Esophagus muscularis mucosa (tissue), 4 donors: ENCODE data around the gene ERCC1. TPM values are rescaled to one million over a fixed set of nuclear protein-coding genes. Genes with fewer than 3 reads are reported as not detected.

Experiments
- DNase-seq: peaks from one replicate; pipeline ENCODE4 v3.0.0-alpha.2; 2017; ENCODE audit errors: extremely low spot score
- H3K27ac ChIP-seq, 4 donors: fragments of 200-600 bp; sonication (generic); replicated peaks in 1 of 4; 1 replicate in 3 of 4; 2 replicates in 1 of 4; pipeline ENCODE4 v1.5.1; 2016 to 2019; ENCODE audit warnings: mild to moderate bottlenecking in 1 of 4
- H3K27me3 ChIP-seq, 4 donors: fragments of 200-600 bp; sonication (generic); one replicate each; pipeline versions ENCODE4 v1.5.1 to v1.6.0; 2016 to 2019
- H3K36me3 ChIP-seq, 4 donors: fragments of 200-600 bp; sonication (generic); one replicate each; pipeline ENCODE4 v1.5.1; 2016 to 2019
- H3K4me1 ChIP-seq, 4 donors: fragments of 200-600 bp; sonication (generic); one replicate each; pipeline ENCODE4 v1.5.1; 2016 to 2019
- H3K4me3 ChIP-seq, 4 donors: fragments of 200-600 bp; sonication (generic); 1 replicate in 2 of 4; 2 replicates in 2 of 4; pipeline ENCODE4 v1.5.1; 2016 to 2019; ENCODE audit warnings: mild to moderate bottlenecking in 4 of 4, moderate library complexity in 1 of 4
- H3K9me3 ChIP-seq, 4 donors: fragments of 200-600 bp; sonication (generic); 1 replicate in 3 of 4; 2 replicates in 1 of 4; pipeline ENCODE4 v1.5.1; 2016 to 2019
- CTCF ChIP-seq, 3 experiments: fragments of 200-600 bp in 2 of 3; fragments of 450-650 bp in 1 of 3; sonication (generic) in 2 of 3; IDR thresholded peaks; one replicate each; pipeline ENCODE4 v1.5.1; 2017 to 2019; ENCODE audit warnings: antibody characterized with exemption in 3 of 3, mild to moderate bottlenecking in 2 of 3, moderate library complexity in 1 of 3
- EP300 ChIP-seq: sonication (generic); formaldehyde crosslinking; IDR thresholded peaks from one replicate; pipeline ENCODE4 v1.6.1; 2017; ENCODE audit warnings: antibody characterized with exemption
- POLR2A ChIP-seq: fragments of 450-650 bp; IDR thresholded peaks from one replicate; pipeline ENCODE4 v1.6.1; 2017; ENCODE audit warnings: antibody characterized with exemption, moderate library complexity, mild to moderate bottlenecking, low read depth
- POLR2AphosphoS5 ChIP-seq, 2 donors: sonication (generic); formaldehyde crosslinking; IDR thresholded peaks; one replicate each; pipeline ENCODE4 v1.6.1; 2017; ENCODE audit warnings: antibody characterized with exemption in 2 of 2
- WGBS: methylation state at CpG from one replicate; pipeline ENCODE4 v1.1.5; 2018; 5-methylcytosine and 5-hydroxymethylcytosine counted together
- intact Hi-C: fragments of 100-400 bp; cut with DNase I; formaldehyde crosslinking; loops from one replicate; pipeline ENCODE4 v1.15.1; 2023
- total RNA-seq, 4 donors: library from RNA; depleted of rRNA; stranded (reverse); fragments of >200 nt; gene quantifications; one replicate each; pipeline versions ENCODE4 v1.1.0 to v1.2.1, GENCODE V29; 2016

Gene ERCC1
- total RNA-seq, 4 donors from 2014 or later: 62.8 to 102 (median 69.3) TPM

- Histone ChIP-seq H3K4me3 (peak overlapping the region in 1 of 4 donors; percentile 27), H3K27ac (peak overlapping the region in 1 of 4 donors; percentile 14), H3K4me1 (peaks cover 53 to 62% (median 59%) of the 10 kb centered on the region in 4 donors), H3K27me3 (peaks cover 0 to 28% (median 10%) of the 10 kb centered on the region in 4 donors), H3K9me3 (no peaks in the 10 kb centered on the region), H3K36me3 (peaks cover 0 to 10% (median 0%) of the 10 kb centered on the region in 4 donors)
- no peak for DNase-seq
- TF ChIP-seq CTCF (IDR thresholded peaks at IDR 0.05) (peak in 1 of 3 experiments; percentile 42), EP300 (no peak)
- intact Hi-C loops: no loop called here
- WGBS: 39% methylated on average over 29 of the region's 40 CpGs
Measured at GRCh38 chr19:45402298-45403061, 21.2 kb downstream of the ERCC1 start.

DNA sequence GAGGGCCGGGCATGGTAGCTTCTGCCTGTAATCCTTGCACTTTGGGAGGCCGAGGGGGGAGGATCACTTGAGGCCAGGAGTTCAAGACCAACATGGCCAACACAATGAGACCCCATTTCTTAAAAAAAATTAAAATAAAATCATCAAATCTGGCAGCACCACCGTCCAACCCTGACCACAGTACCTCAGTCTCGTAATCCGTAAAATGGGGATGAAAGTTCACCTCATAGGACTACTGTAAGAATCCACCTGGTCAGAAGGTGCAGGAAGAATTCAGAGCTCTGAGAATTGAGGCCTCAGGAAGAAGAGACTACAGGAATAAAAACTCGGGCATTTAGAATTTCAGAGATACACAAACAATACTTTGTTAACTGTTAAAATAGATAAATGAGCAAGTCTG, 21.9 kb downstream of the ERCC1 start:
- H3K27me3 ChIP-seq: peaks cover 0 to 31% (median 10%) of the 10 kb centered on the region in 4 donors
- H3K36me3 ChIP-seq: peaks cover 0 to 14% (median under 1%) of the 10 kb centered on the region in 4 donors
- peaks cover 46 to 56% (median 52%) of the 10 kb centered on the region in 4 donors for H3K4me1 ChIP-seq
- no peak for DNase-seq
- H3K9me3 ChIP-seq: no peaks in the 10 kb centered on the region
- TF ChIP-seq CTCF (IDR thresholded peaks at IDR 0.05) (no peak), POLR2A (no peak), POLR2AphosphoS5 (IDR thresholded peaks at IDR 0.05) (no peak), EP300 (no peak)
- intact Hi-C loops: no loop called here
- no peak overlapping the region for H3K27ac ChIP-seq
- no peak overlapping the region for H3K4me3 ChIP-seq
- 95% methylated on average over 6 of the region's 6 CpGs for WGBS

GRCh38 chr19:45400192-45400591, 23.5 kb downstream of the ERCC1 start:
- no peak for DNase-seq
- Histone ChIP-seq H3K27ac (no peak overlapping the region), H3K27me3 (peaks cover 0 to 47% (median 10%) of the 10 kb centered on the region in 4 donors), H3K4me1 (peaks cover 44 to 46% (median 45%) of the 10 kb centered on the region in 4 donors), H3K4me3 (no peak overlapping the region), H3K36me3 (peaks cover 0 to 29% (median 12%) of the 10 kb centered on the region in 4 donors), H3K9me3 (no peaks in the 10 kb centered on the region)
- WGBS: 100% methylated on average over 5 of the region's 6 CpGs
- TF ChIP-seq EP300: no peak
- TF ChIP-seq POLR2AphosphoS5 (IDR thresholded peaks at IDR 0.05): no peak
- TF ChIP-seq POLR2A: no peak
- TF ChIP-seq CTCF (IDR thresholded peaks at IDR 0.05): no peak
- intact Hi-C loops: no loop called here

DNA sequence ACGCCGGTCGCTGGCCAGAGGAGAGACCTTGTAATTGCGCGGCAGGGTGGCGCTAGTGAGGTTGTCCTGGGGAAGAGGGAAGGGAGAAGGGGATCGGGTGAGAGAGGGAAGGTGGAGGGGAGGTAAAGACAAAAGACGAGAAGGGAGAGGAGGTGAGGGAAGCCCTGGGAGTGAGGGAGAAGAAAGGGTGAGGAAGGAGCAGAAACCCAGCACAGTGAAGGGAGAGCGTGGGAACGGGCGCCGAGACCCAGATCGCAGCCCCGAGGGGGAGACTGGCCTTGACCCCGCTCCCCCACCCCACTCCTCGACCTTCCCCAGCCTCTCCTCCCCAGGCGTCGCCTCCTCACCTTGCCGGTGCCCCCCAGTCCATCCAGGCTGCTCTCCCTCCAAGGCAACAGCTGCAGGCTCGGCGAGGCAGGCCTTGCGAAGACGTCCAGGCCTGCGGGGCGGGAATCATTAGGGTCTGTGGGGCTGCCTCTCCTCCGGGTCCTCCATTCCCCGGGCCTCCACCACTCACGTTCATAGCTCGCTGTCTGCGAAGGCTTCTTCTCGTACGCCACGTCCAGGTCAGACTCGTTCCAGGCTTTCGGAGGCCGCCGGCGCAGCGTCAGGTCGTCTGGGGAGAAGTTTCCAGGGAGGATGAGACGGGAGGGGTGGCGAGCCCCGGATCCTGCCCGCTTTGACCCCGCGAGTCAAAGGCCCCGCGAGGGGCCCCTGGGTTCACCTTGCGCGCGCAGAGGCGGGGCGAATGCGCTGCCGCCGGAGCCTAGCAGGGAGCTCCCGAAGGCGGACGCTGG, 27.7 kb downstream of the ERCC1 start:
- 68% methylated on average over 54 of the region's 59 CpGs for WGBS
- DNase-seq: no peak
- Histone ChIP-seq H3K4me3 (no peak overlapping the region), H3K36me3 (peaks cover 0 to 54% (median 15%) of the 10 kb centered on the region in 4 donors), H3K9me3 (no peaks in the 10 kb centered on the region), H3K27ac (no peak overlapping the region), H3K4me1 (peaks cover 15 to 23% (median 17%) of the 10 kb centered on the region in 4 donors), H3K27me3 (peaks cover 0 to 28% (median 0%) of the 10 kb centered on the region in 4 donors)
- intact Hi-C loops: no loop called here
- TF ChIP-seq POLR2AphosphoS5 (IDR thresholded peaks at IDR 0.05) (no peak), CTCF (IDR thresholded peaks at IDR 0.05) (no peak), EP300 (no peak), POLR2A (no peak)
